ENCODE data around the gene ADD2. TPM values are rescaled to one million over a fixed set of nuclear protein-coding genes. Genes with fewer than 3 reads are reported as not detected.
"Not testable (repeated sequence)": the region's sequence is repeated elsewhere in the genome, so short reads cannot be mapped to it uniquely, and the experiment has no call there.

Gene ADD2
- total RNA-seq, 1 donor from 2014 or later: 2.6 TPM

DNA sequence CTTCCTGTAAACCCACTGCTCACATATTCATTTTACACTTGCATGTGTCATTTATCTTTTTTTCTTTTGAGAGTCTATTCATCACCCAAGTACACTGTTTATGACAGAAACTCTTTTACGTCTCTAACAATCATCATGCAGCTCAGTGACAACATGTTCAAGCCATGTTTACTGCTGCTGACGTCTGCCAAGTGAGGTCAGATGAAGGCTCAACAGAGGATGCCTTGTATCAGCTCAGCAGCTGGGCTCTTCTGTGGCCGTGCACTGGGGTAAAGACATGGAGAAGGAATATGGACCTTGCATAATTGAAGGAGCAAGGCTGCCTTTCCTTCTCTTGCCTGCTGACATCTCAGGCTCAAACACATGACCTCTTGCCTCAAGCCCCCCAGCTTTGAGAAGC lies 99.6 kb downstream of the ADD2 start:
- Histone ChIP-seq H3K9me3 (ENCODE audit: control insufficient read depth in 3 of 3, low read length in 3 of 3) (peaks cover 0 to 2% (median 0%) of the 10 kb centered on the region in 3 donors), H3K9ac (ENCODE audit: low read depth in 1 of 3, low read length in 3 of 3) (no peak overlapping the region), H3K4me3 (ENCODE audit: low read length in 3 of 3) (no peak overlapping the region), H3K27ac (ENCODE audit: low read depth, low read length) (no peak overlapping the region), H3K4me1 (ENCODE audit: control insufficient read depth in 3 of 3, insufficient read depth in 3 of 3, low read length in 3 of 3) (no peaks in the 10 kb centered on the region), H3K27me3 (ENCODE audit: control insufficient read depth in 3 of 3, insufficient read depth in 3 of 3, low read length in 3 of 3) (peaks cover 0 to 6% (median 0%) of the 10 kb centered on the region in 3 donors), H3K36me3 (ENCODE audit: control insufficient read depth in 3 of 3, insufficient read depth in 3 of 3, low read length in 3 of 3) (peaks cover 0 to 2% (median 0%) of the 10 kb centered on the region in 3 donors)

GRCh38 chr2:70664525-70664924 lies 103.5 kb downstream of the ADD2 start:
- peaks cover 0 to 2% (median 0%) of the 10 kb centered on the region in 3 donors for H3K9me3 ChIP-seq (ENCODE audit: control insufficient read depth in 3 of 3, low read length in 3 of 3)
- no peak overlapping the region for H3K4me3 ChIP-seq (ENCODE audit: low read length in 3 of 3)
- no peaks in the 10 kb centered on the region for H3K4me1 ChIP-seq (ENCODE audit: control insufficient read depth in 3 of 3, insufficient read depth in 3 of 3, low read length in 3 of 3)
- H3K27ac ChIP-seq (ENCODE audit: low read depth, low read length): no peak overlapping the region
- no peak overlapping the region for H3K9ac ChIP-seq (ENCODE audit: low read depth in 1 of 3, low read length in 3 of 3)
- H3K36me3 ChIP-seq (ENCODE audit: control insufficient read depth in 3 of 3, insufficient read depth in 3 of 3, low read length in 3 of 3): no peaks in the 10 kb centered on the region
- peaks cover 0 to 6% (median 0%) of the 10 kb centered on the region in 3 donors for H3K27me3 ChIP-seq (ENCODE audit: control insufficient read depth in 3 of 3, insufficient read depth in 3 of 3, low read length in 3 of 3)

DNA sequence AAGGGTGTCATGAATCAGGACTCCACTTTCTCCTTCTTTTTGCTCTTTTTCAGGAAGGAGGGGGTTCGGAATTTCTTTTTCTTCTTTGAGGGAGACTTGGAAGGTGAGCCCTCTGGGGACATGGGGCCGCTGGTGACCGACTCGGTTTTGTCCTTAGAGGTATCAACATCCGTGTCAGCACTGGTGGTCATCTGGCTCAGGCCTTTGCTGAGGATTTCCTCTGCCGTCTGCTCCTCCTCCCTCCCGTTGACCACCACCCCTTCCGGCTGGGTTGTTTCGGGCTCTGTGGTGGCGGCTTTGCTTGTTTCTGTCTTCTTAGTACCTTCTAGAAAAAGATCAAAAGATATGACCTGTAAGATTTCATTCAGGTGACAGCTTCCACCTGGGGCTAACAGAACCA lies 104.6 kb downstream of the ADD2 start:
- peaks cover 0 to 6% (median 1%) of the 10 kb centered on the region in 3 donors for H3K27me3 ChIP-seq (ENCODE audit: control insufficient read depth in 3 of 3, insufficient read depth in 3 of 3, low read length in 3 of 3)
- H3K9ac ChIP-seq (ENCODE audit: low read depth in 1 of 3, low read length in 3 of 3): no peak overlapping the region
- H3K9me3 ChIP-seq (ENCODE audit: control insufficient read depth in 3 of 3, low read length in 3 of 3): peaks cover 0 to 2% (median 0%) of the 10 kb centered on the region in 3 donors
- no peaks in the 10 kb centered on the region for H3K36me3 ChIP-seq (ENCODE audit: control insufficient read depth in 3 of 3, insufficient read depth in 3 of 3, low read length in 3 of 3)
- no peaks in the 10 kb centered on the region for H3K4me1 ChIP-seq (ENCODE audit: control insufficient read depth in 3 of 3, insufficient read depth in 3 of 3, low read length in 3 of 3)
- H3K4me3 ChIP-seq (ENCODE audit: low read length in 3 of 3): no peak overlapping the region
- H3K27ac ChIP-seq (ENCODE audit: low read depth, low read length): no peak overlapping the region

GRCh38 chr2:70659551-70659950 lies 108.4 kb downstream of the ADD2 start:
- Histone ChIP-seq H3K27me3 (ENCODE audit: control insufficient read depth in 3 of 3, insufficient read depth in 3 of 3, low read length in 3 of 3) (peaks cover 6 to 18% (median 9%) of the 10 kb centered on the region in 3 donors), H3K27ac (ENCODE audit: low read depth, low read length) (no peak overlapping the region), H3K9ac (ENCODE audit: low read depth in 1 of 3, low read length in 3 of 3) (no peak overlapping the region), H3K36me3 (ENCODE audit: control insufficient read depth in 3 of 3, insufficient read depth in 3 of 3, low read length in 3 of 3) (no peaks in the 10 kb centered on the region), H3K9me3 (ENCODE audit: control insufficient read depth in 3 of 3, low read length in 3 of 3) (peaks cover 0 to 1% (median 0%) of the 10 kb centered on the region in 3 donors), H3K4me3 (ENCODE audit: low read length in 3 of 3) (no peak overlapping the region), H3K4me1 (ENCODE audit: control insufficient read depth in 3 of 3, insufficient read depth in 3 of 3, low read length in 3 of 3) (no peaks in the 10 kb centered on the region)

DNA sequence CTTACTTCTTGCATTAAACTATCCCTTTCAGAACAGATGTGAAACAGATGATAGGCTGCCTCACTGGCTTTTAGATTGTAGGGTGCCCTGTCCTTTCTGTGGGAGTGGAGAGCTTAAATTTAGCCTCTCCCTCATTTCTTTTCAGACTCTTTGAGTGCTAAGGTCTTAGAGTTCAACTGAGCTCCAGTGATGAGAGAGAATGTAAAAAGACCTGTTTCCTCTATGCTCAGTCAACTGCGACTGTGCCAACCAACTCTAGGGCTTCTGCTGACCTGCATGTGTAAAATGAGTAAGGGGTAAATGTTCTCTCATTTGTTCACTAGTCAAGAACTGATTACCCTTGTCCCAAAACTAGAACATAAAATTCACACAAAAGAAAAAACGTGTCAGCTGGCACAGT lies 109.5 kb downstream of the ADD2 start:
- H3K9ac ChIP-seq (ENCODE audit: low read depth in 1 of 3, low read length in 3 of 3): no peak overlapping the region
- peaks cover 8 to 21% (median 10%) of the 10 kb centered on the region in 3 donors for H3K27me3 ChIP-seq (ENCODE audit: control insufficient read depth in 3 of 3, insufficient read depth in 3 of 3, low read length in 3 of 3)
- no peak overlapping the region for H3K27ac ChIP-seq (ENCODE audit: low read depth, low read length)
- H3K4me1 ChIP-seq (ENCODE audit: control insufficient read depth in 3 of 3, insufficient read depth in 3 of 3, low read length in 3 of 3): no peaks in the 10 kb centered on the region
- no peaks in the 10 kb centered on the region for H3K9me3 ChIP-seq (ENCODE audit: control insufficient read depth in 3 of 3, low read length in 3 of 3)
- no peak overlapping the region for H3K4me3 ChIP-seq (ENCODE audit: low read length in 3 of 3)
- no peaks in the 10 kb centered on the region for H3K36me3 ChIP-seq (ENCODE audit: control insufficient read depth in 3 of 3, insufficient read depth in 3 of 3, low read length in 3 of 3)

DNA sequence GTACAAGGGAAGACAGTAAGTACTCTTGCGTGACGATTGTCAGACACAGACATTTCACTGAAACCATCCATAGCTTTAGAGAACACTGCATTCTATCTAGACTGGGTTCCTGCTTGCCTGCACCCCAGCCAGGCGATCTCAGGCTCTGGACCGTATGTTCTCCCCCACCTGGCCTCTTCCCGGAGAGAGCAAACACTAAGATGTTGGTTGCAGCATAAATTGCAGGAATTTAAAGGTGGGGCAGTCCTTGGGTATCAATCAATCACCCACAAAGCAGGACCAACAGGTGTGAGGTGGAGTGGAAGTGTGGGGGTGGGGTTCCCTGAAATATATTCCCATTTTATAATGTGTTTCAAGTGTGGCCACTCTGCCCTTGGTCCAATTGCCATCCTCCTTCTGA lies 110.8 kb downstream of the ADD2 start:
- no peaks in the 10 kb centered on the region for H3K36me3 ChIP-seq (ENCODE audit: control insufficient read depth in 3 of 3, insufficient read depth in 3 of 3, low read length in 3 of 3)
- H3K9me3 ChIP-seq (ENCODE audit: control insufficient read depth in 3 of 3, low read length in 3 of 3): no peaks in the 10 kb centered on the region
- no peaks in the 10 kb centered on the region for H3K4me1 ChIP-seq (ENCODE audit: control insufficient read depth in 3 of 3, insufficient read depth in 3 of 3, low read length in 3 of 3)
- no peak overlapping the region for H3K27ac ChIP-seq (ENCODE audit: low read depth, low read length)
- peaks cover 10 to 21% (median 11%) of the 10 kb centered on the region in 3 donors for H3K27me3 ChIP-seq (ENCODE audit: control insufficient read depth in 3 of 3, insufficient read depth in 3 of 3, low read length in 3 of 3)
- H3K4me3 ChIP-seq (ENCODE audit: low read length in 3 of 3): no peak overlapping the region
- no peak overlapping the region for H3K9ac ChIP-seq (ENCODE audit: low read depth in 1 of 3, low read length in 3 of 3)

GRCh38 chr2:70656421-70657010 lies 111.5 kb downstream of the ADD2 start:
- no peaks in the 10 kb centered on the region for H3K9me3 ChIP-seq (ENCODE audit: control insufficient read depth in 3 of 3, low read length in 3 of 3)
- H3K4me1 ChIP-seq (ENCODE audit: control insufficient read depth in 3 of 3, insufficient read depth in 3 of 3, low read length in 3 of 3): no peaks in the 10 kb centered on the region
- H3K27ac ChIP-seq (ENCODE audit: low read depth, low read length): no peak overlapping the region
- no peak overlapping the region for H3K4me3 ChIP-seq (ENCODE audit: low read length in 3 of 3)
- no peaks in the 10 kb centered on the region for H3K36me3 ChIP-seq (ENCODE audit: control insufficient read depth in 3 of 3, insufficient read depth in 3 of 3, low read length in 3 of 3)
- H3K9ac ChIP-seq (ENCODE audit: low read depth in 1 of 3, low read length in 3 of 3): no peak overlapping the region
- peaks cover 10 to 21% (median 11%) of the 10 kb centered on the region in 3 donors for H3K27me3 ChIP-seq (ENCODE audit: control insufficient read depth in 3 of 3, insufficient read depth in 3 of 3, low read length in 3 of 3)

DNA sequence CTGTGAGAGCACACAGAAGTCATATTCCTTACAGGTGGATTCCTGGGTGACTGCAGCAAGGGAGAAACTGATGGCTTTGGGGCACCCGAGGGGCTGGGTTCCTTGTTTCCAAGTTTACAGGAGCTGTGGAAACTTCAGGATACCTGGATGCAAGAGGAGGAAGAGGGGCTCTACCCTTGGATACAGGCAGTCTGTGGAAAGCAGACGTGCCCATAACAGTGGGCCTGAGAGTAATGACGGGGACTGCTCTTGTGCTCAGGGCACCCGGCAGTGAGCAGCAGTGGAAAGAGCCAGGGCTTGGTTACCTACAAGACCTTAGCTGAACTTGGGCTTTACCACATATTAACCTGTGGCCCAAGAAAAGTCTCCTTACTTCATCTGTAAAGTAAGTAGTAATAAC lies 112.2 kb downstream of the ADD2 start:
- Histone ChIP-seq H3K27me3 (ENCODE audit: control insufficient read depth in 3 of 3, insufficient read depth in 3 of 3, low read length in 3 of 3) (peaks cover 10 to 21% (median 11%) of the 10 kb centered on the region in 3 donors), H3K4me1 (ENCODE audit: control insufficient read depth in 3 of 3, insufficient read depth in 3 of 3, low read length in 3 of 3) (no peaks in the 10 kb centered on the region), H3K9ac (ENCODE audit: low read depth in 1 of 3, low read length in 3 of 3) (no peak overlapping the region), H3K27ac (ENCODE audit: low read depth, low read length) (no peak overlapping the region), H3K9me3 (ENCODE audit: control insufficient read depth in 3 of 3, low read length in 3 of 3) (no peaks in the 10 kb centered on the region), H3K4me3 (ENCODE audit: low read length in 3 of 3) (no peak overlapping the region), H3K36me3 (ENCODE audit: control insufficient read depth in 3 of 3, insufficient read depth in 3 of 3, low read length in 3 of 3) (no peaks in the 10 kb centered on the region)

DNA sequence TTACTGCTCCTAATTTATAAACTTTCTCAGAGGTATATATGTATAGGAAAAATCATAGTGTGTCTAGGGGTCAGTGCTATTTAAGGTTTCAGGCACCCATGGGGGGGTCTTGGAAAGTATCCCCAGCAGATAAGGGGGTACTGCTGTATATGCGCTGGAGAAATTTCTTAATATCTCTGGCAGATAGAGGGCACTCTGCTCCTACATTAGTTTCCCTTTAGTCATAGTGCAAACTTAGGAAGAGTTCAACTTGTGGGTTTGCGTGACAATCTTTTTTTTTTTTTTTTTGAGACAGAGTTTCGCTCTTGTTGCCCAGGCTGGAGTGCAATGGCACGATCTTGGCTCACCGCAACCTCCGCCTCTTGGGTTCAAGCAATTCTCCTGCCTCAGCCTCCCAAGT lies 112.8 kb downstream of the ADD2 start:
- H3K4me1 ChIP-seq (ENCODE audit: control insufficient read depth in 3 of 3, insufficient read depth in 3 of 3, low read length in 3 of 3); H3K4me3 ChIP-seq (ENCODE audit: low read length in 3 of 3); H3K27ac ChIP-seq (ENCODE audit: low read depth, low read length); H3K36me3 ChIP-seq (ENCODE audit: control insufficient read depth in 3 of 3, insufficient read depth in 3 of 3, low read length in 3 of 3); H3K9ac ChIP-seq (ENCODE audit: low read depth in 1 of 3, low read length in 3 of 3); H3K9me3 ChIP-seq (ENCODE audit: control insufficient read depth in 3 of 3, low read length in 3 of 3): not testable (repeated sequence)
- H3K27me3 ChIP-seq (ENCODE audit: control insufficient read depth in 3 of 3, insufficient read depth in 3 of 3, low read length in 3 of 3): peaks cover 10 to 21% (median 11%) of the 10 kb centered on the region in 3 donors

- Histone ChIP-seq H3K4me1 (ENCODE audit: control insufficient read depth in 3 of 3, insufficient read depth in 3 of 3, low read length in 3 of 3) (no peaks in the 10 kb centered on the region), H3K27me3 (ENCODE audit: control insufficient read depth in 3 of 3, insufficient read depth in 3 of 3, low read length in 3 of 3) (peaks cover 10 to 14% (median 12%) of the 10 kb centered on the region in 3 donors), H3K4me3 (ENCODE audit: low read length in 3 of 3) (no peak overlapping the region), H3K9ac (ENCODE audit: low read depth in 1 of 3, low read length in 3 of 3) (no peak overlapping the region), H3K9me3 (ENCODE audit: control insufficient read depth in 3 of 3, low read length in 3 of 3) (no peaks in the 10 kb centered on the region), H3K36me3 (ENCODE audit: control insufficient read depth in 3 of 3, insufficient read depth in 3 of 3, low read length in 3 of 3) (no peaks in the 10 kb centered on the region), H3K27ac (ENCODE audit: low read depth, low read length) (no peak overlapping the region)
These were observed 116.3 kb downstream of the ADD2 start for GRCh38 chr2:70651727-70652126.
